OCI-LY7 (cell line): Measurements from ENCODE around the gene GRK5. TPM values are rescaled to one million over a fixed set of nuclear protein-coding genes. Genes with fewer than 3 reads are reported as not detected.

Experiments used
- BruUV-seq: library from RNA; stranded (reverse); fragments of 400-500 nt; replicated peaks from 2 replicates; lab custom pipeline; 2021; lab: Mats Ljungman, UMichigan
- CTCF ChIA-PET: fragments of 300-600 bp; sonication (Branson Sonifier 250); formaldehyde crosslinking; loops from one replicate; lab custom pipeline; 2022; ENCODE audit warnings: antibody characterized with exemption; ENCODE audit not compliant: unreplicated experiment; lab: Charles Lee
- POLR2A ChIA-PET: fragments of 300-600 bp; sonication (Branson Sonifier 250); formaldehyde crosslinking; loops from one replicate; lab custom pipeline; 2022; ENCODE audit warnings: antibody characterized with exemption; lab: Charles Lee
- DNase-seq: peaks from one replicate; pipeline ENCODE4 v3.0.0-alpha.2; 2015; ENCODE audit warnings: low spot score
- H2AFZ ChIP-seq: fragments of 200-600 bp; sonication (generic), shearing (Covaris generic); 2 replicates; pipeline ENCODE4 v1.6.1; 2014; ENCODE audit warnings: mild to moderate bottlenecking, antibody characterized with exemption, low read length, moderate library complexity
- H3K27ac ChIP-seq: fragments of 200-600 bp; sonication (generic); 2 replicates; pipeline ENCODE4 v1.5.1; 2014; ENCODE audit warnings: mixed run types, low read depth, mild to moderate bottlenecking, moderate library complexity, low read length, inconsistent platforms; ENCODE audit not compliant: poor library complexity, severe bottlenecking
- H3K36me3 ChIP-seq: fragments of 200-600 bp; sonication (generic); 2 replicates; pipeline ENCODE4 v1.6.1; 2014; ENCODE audit warnings: mild to moderate bottlenecking, antibody characterized with exemption, low read length, moderate library complexity, mixed read lengths; ENCODE audit not compliant: insufficient read depth
- H3K4me1 ChIP-seq: fragments of 200-600 bp; sonication (generic); 2 replicates; pipeline ENCODE4 v1.5.1; 2014; ENCODE audit warnings: mild to moderate bottlenecking, low read length; ENCODE audit not compliant: insufficient read depth, poor library complexity, severe bottlenecking
- H3K4me2 ChIP-seq: fragments of 200-600 bp; sonication (generic); 2 replicates; pipeline ENCODE4 v1.6.1; 2014; ENCODE audit warnings: mild to moderate bottlenecking, low read length
- H3K4me3 ChIP-seq: fragments of 200-600 bp; sonication (generic); 2 replicates; pipeline ENCODE4 v1.5.1; 2014; ENCODE audit warnings: mild to moderate bottlenecking, low read depth, low read length; ENCODE audit not compliant: poor library complexity, severe bottlenecking
- H3K79me2 ChIP-seq: fragments of 200-600 bp; sonication (generic); 2 replicates; pipeline ENCODE4 v1.6.1; 2016; ENCODE audit warnings: low read depth, mild to moderate bottlenecking, low read length, moderate library complexity, mixed read lengths; ENCODE audit not compliant: insufficient read depth
- H3K9me2 ChIP-seq: fragments of 200-600 bp; sonication (generic); 2 replicates; pipeline ENCODE4 v1.6.1; 2016; ENCODE audit warnings: mild to moderate bottlenecking, low read length, mixed read lengths; ENCODE audit not compliant: insufficient read depth
- H3K9me3 ChIP-seq: fragments of 200-600 bp; sonication (generic); 2 replicates; pipeline ENCODE4 v1.6.1; 2014; ENCODE audit warnings: mild to moderate bottlenecking, mixed run types, low read length, mixed read lengths
- H4K20me1 ChIP-seq: fragments of 200-600 bp; sonication (generic); 2 replicates; pipeline ENCODE4 v1.6.1; 2014; ENCODE audit warnings: mild to moderate bottlenecking, antibody characterized with exemption, low read length, moderate library complexity, mixed read lengths; ENCODE audit not compliant: insufficient read depth
- CTCF ChIP-seq: fragments of 200-600 bp; sonication (generic); conservative IDR thresholded peaks from 2 replicates; pipeline ENCODE4 v1.5.1; 2014; ENCODE audit warnings: mild to moderate bottlenecking, antibody characterized with exemption, low read length, moderate library complexity, mixed read lengths
- EZH2phosphoT487 ChIP-seq: fragments of 200-600 bp; sonication (generic); IDR thresholded peaks from 2 replicates; pipeline ENCODE4 v1.6.1; 2018; ENCODE audit warnings: low read depth, borderline replicate concordance, mild to moderate bottlenecking, mixed run types, antibody characterized with exemption, low read length, moderate library complexity, mixed read lengths
- intact Hi-C: fragments of 100-400 bp; cut with micrococcal nuclease; formaldehyde crosslinking; loops from one replicate; pipeline ENCODE4 v1.10.0; 2022; ENCODE audit not compliant: unreplicated experiment
- total RNA-seq, 2 experiments: library from RNA; depleted of rRNA in 1 of 2; stranded (reverse); fragments of >200 nt in 1 of 2; shearing (Covaris generic) in 1 of 2; gene quantifications; 2 replicates each; pipeline ENCODE4 v1.2.3, GENCODE V29; 2014 to 2022

Gene GRK5
- total RNA-seq, 2 experiments from 2014 or later, result 4.7 to 10.2 TPM

- POLR2A ChIA-PET, result interaction anchor here (0.5 to 2.1 kb wide), 4 partner anchors 9 to 290 kb away, joined by 3 to 8 read pairs (median 3); no protein-coding TSS in a partner anchor
- intact Hi-C loops, result loop anchor here (1.0 to 2.0 kb wide), 4 partner anchors 218 to 343 kb away; partner anchors contain the start of gene RGS10
- H3K4me3 ChIP-seq, result no peak overlapping the region
- no peak overlapping the region for H3K27ac ChIP-seq
- H3K4me2 ChIP-seq, result peak overlapping the region; percentile 19; the same call in 1 of the 2 replicates
- H3K4me1 ChIP-seq, result no peaks in the 10 kb centered on the region
- BruUV-seq, result no TSS peak
- no peaks in the 10 kb centered on the region for H4K20me1 ChIP-seq
- no peaks in the 10 kb centered on the region for H3K9me3 ChIP-seq
- DNase-seq, result peak; percentile 85
- no peaks in the 10 kb centered on the region for H3K36me3 ChIP-seq
- CTCF ChIA-PET, result interaction anchor here (0.5 to 2.3 kb wide), 11 partner anchors 9 to 352 kb away, joined by 3 to 16 read pairs (median 4); no protein-coding TSS in a partner anchor
- H3K9me2 ChIP-seq, result no peaks in the 10 kb centered on the region
- no peak overlapping the region for H2AFZ ChIP-seq
- H3K79me2 ChIP-seq, result no peaks in the 10 kb centered on the region
- peak; percentile 91 for TF ChIP-seq CTCF
- TF ChIP-seq EZH2phosphoT487, result no peak
These were observed 8.0 kb upstream of the GRK5 start for GRCh38 chr10:119199231-119199992.

- Histone ChIP-seq H3K27ac (no peak overlapping the region), H4K20me1 (no peaks in the 10 kb centered on the region), H3K79me2 (no peaks in the 10 kb centered on the region), H3K4me1 (peaks cover 6% of the 10 kb centered on the region), H3K9me2 (no peaks in the 10 kb centered on the region), H3K36me3 (no peaks in the 10 kb centered on the region), H3K4me2 (no peak overlapping the region), H3K9me3 (no peaks in the 10 kb centered on the region), H3K4me3 (no peak overlapping the region), H2AFZ (no peak overlapping the region)
- TF ChIP-seq EZH2phosphoT487 (no peak), CTCF (no peak)
- CTCF ChIA-PET, result no interaction called here
- intact Hi-C loops, result no loop called here
- DNase-seq, result no peak
- POLR2A ChIA-PET, result no interaction called here
- no TSS peak for BruUV-seq
These were observed 6.1 kb upstream of the GRK5 start for GRCh38 chr10:119201233-119201632.

GRCh38 chr10:119203006-119203405 lies 4.4 kb upstream of the GRK5 start:
- Histone ChIP-seq H4K20me1 (no peaks in the 10 kb centered on the region), H3K36me3 (no peaks in the 10 kb centered on the region), H3K9me2 (no peaks in the 10 kb centered on the region), H3K4me2 (no peak overlapping the region), H3K27ac (no peak overlapping the region), H2AFZ (no peak overlapping the region), H3K4me1 (peaks cover 10% of the 10 kb centered on the region), H3K79me2 (no peaks in the 10 kb centered on the region), H3K4me3 (no peak overlapping the region), H3K9me3 (no peaks in the 10 kb centered on the region)
- TF ChIP-seq CTCF, result no peak
- TF ChIP-seq EZH2phosphoT487, result no peak
- BruUV-seq, result no TSS peak
- ChIA-PET POLR2A (interaction anchor here (0.6 to 1.1 kb wide), 2 partner anchors 173 to 329 kb away, joined by 3 to 4 read pairs; no protein-coding TSS in a partner anchor), CTCF (no interaction called here)
- intact Hi-C loops, result no loop called here
- DNase-seq, result no peak
